Neural cell (in vitro differentiated cells): ENCODE data around the gene FNDC8. TPM values are rescaled to one million over a fixed set of nuclear protein-coding genes. Genes with fewer than 3 reads are reported as not detected.

ENCODE experiments used
- H2AFZ ChIP-seq: fragments of 200-600, 300-800 bp; sonication (generic), shearing (Covaris generic); 2 replicates; pipeline ENCODE4 v1.6.0; 2014; ENCODE audit warnings: low read depth, mild to moderate bottlenecking, antibody characterized with exemption, low read length, moderate library complexity
- H3F3A ChIP-seq: fragments of 200-600 bp; shearing (Covaris generic); 2 replicates; pipeline ENCODE4 v1.6.1; 2016; ENCODE audit warnings: mild to moderate bottlenecking, moderate library complexity, mixed read lengths, antibody characterized with exemption, low read length; ENCODE audit not compliant: insufficient read depth, poor library complexity, severe bottlenecking
- H3K27ac ChIP-seq: fragments of 200-600, 300-800 bp; sonication (generic), shearing (Covaris generic); 2 replicates; pipeline ENCODE4 v1.5.1; 2014; ENCODE audit warnings: mild to moderate bottlenecking, low read length, moderate library complexity
- H3K27me3 ChIP-seq: fragments of 300-800, 200-600 bp; sonication (generic), shearing (Covaris generic); 2 replicates; pipeline ENCODE4 v1.6.0; 2014; ENCODE audit warnings: mild to moderate bottlenecking, low read depth, low read length, moderate library complexity; ENCODE audit not compliant: insufficient read depth
- H3K36me3 ChIP-seq: fragments of 300-800, 200-600 bp; sonication (generic), shearing (Covaris generic); 2 replicates; pipeline ENCODE4 v1.5.1; 2014; ENCODE audit warnings: mild to moderate bottlenecking, antibody characterized with exemption, low read length, moderate library complexity; ENCODE audit not compliant: insufficient read depth
- H3K4me2 ChIP-seq: fragments of 300-800, 200-600 bp; sonication (generic), shearing (Covaris generic); 2 replicates; pipeline ENCODE4 v1.6.0; 2014; ENCODE audit warnings: mild to moderate bottlenecking, low read length
- H3K4me3 ChIP-seq: fragments of 300-800, 200-600 bp; sonication (generic), shearing (Covaris generic); 2 replicates; pipeline ENCODE4 v1.5.1; 2014; ENCODE audit warnings: mild to moderate bottlenecking, low read length, moderate library complexity
- H3K79me2 ChIP-seq: fragments of 200-600 bp; shearing (Covaris generic); replicated peaks from 2 replicates; pipeline ENCODE4 v1.6.0; 2014; ENCODE audit warnings: mild to moderate bottlenecking, low read length, moderate library complexity; ENCODE audit not compliant: insufficient read depth
- H3K9ac ChIP-seq: fragments of 300-800, 200-600 bp; sonication (generic), shearing (Covaris generic); 2 replicates; pipeline ENCODE4 v1.6.1; 2016; ENCODE audit warnings: mild to moderate bottlenecking, low read length, mixed read lengths
- H3K9me2 ChIP-seq: fragments of 200-600 bp; shearing (Covaris generic); 2 replicates; pipeline ENCODE4 v1.6.1; 2016; ENCODE audit warnings: mild to moderate bottlenecking, low read length, mixed read lengths; ENCODE audit not compliant: insufficient read depth
- H3K9me3 ChIP-seq: fragments of 200-600, 300-800 bp; sonication (generic), shearing (Covaris generic); 2 replicates; pipeline ENCODE4 v1.6.1; 2016; ENCODE audit warnings: mild to moderate bottlenecking, mixed run types, low read length, moderate library complexity, mixed read lengths
- H4K20me1 ChIP-seq: fragments of 200-600 bp; shearing (Covaris generic); 2 replicates; pipeline ENCODE4 v1.6.1; 2016; ENCODE audit warnings: mild to moderate bottlenecking, mixed run types; ENCODE audit not compliant: insufficient read depth
- CTCF ChIP-seq: fragments of 450-650 bp; IDR thresholded peaks from 2 replicates; pipeline ENCODE4 v1.5.1; 2014; ENCODE audit warnings: antibody characterized with exemption, mild to moderate bottlenecking, moderate library complexity; ENCODE audit not compliant: poor library complexity, severe bottlenecking
- EZH2 ChIP-seq: fragments of 200-600, 300-800 bp; shearing (Covaris generic), sonication (generic); IDR thresholded peaks from 2 replicates; pipeline ENCODE4 v1.6.1; 2014; ENCODE audit warnings: antibody characterized with exemption, low read length, borderline replicate concordance, mild to moderate bottlenecking; ENCODE audit not compliant: insufficient read depth, poor library complexity, severe bottlenecking
- MXI1 ChIP-seq: fragments of 450-650 bp; conservative IDR thresholded peaks from 2 replicates; pipeline ENCODE4 v1.6.1; 2014; ENCODE audit warnings: antibody characterized with exemption, mild to moderate bottlenecking; ENCODE audit not compliant: poor library complexity, severe bottlenecking
- POLR2AphosphoS5 ChIP-seq: IDR thresholded peaks from 2 replicates; pipeline ENCODE4 v1.6.1; 2012
- RAD21 ChIP-seq: fragments of 450-650 bp; conservative IDR thresholded peaks from 2 replicates; pipeline ENCODE4 v1.6.1; 2014; ENCODE audit warnings: antibody characterized with exemption, mild to moderate bottlenecking, moderate library complexity
- REST ChIP-seq: IDR thresholded peaks from 2 replicates; pipeline ENCODE4 v1.6.1; 2012; ENCODE audit warnings: borderline replicate concordance
- TAF1 ChIP-seq: IDR thresholded peaks from 2 replicates; pipeline ENCODE4 v1.6.1; 2012; ENCODE audit warnings: low read depth
- polyA plus RNA-seq: library from polyadenylated mRNA; depleted of rRNA; stranded (reverse); fragments of >200 nt; gene quantifications from 2 replicates; pipeline ENCODE4 v1.2.3, GENCODE V29; 2014

The FNDC8 gene
- polyA plus RNA-seq, 1 donor from 2014 or later = not detected

GRCh38 chr17:35087731-35088355 lies 33.6 kb upstream of the FNDC8 start:
- Histone ChIP-seq H3K36me3 (no peaks in the 10 kb centered on the region), H3K27me3 (no peaks in the 10 kb centered on the region), H3K9me2 (no peaks in the 10 kb centered on the region), H3F3A (no peaks in the 10 kb centered on the region), H3K27ac (peak overlapping the region; percentile 39), H3K9me3 (no peaks in the 10 kb centered on the region), H3K4me2 (peak overlapping the region; percentile 94), H3K4me3 (peak overlapping the region; percentile 96), H4K20me1 (no peaks in the 10 kb centered on the region), H2AFZ (peak overlapping the region; percentile 60), H3K79me2 (peaks cover 16% of the 10 kb centered on the region), H3K9ac (peak overlapping the region; percentile 80)
- TF ChIP-seq POLR2AphosphoS5 = no peak
- no peak for TF ChIP-seq EZH2
- no peak for TF ChIP-seq CTCF
- no peak for TF ChIP-seq MXI1

- no peak for TF ChIP-seq MXI1
- peak; percentile 31 for TF ChIP-seq CTCF
- no peak for TF ChIP-seq RAD21
- TF ChIP-seq REST = peak; percentile 18
- TF ChIP-seq TAF1 = peak; percentile 48
- Histone ChIP-seq H3K27me3 (no peaks in the 10 kb centered on the region), H3K9me3 (no peaks in the 10 kb centered on the region), H3K4me2 (peak overlapping the region; percentile 94), H2AFZ (peak overlapping the region; percentile 60), H3K4me3 (peak overlapping the region; percentile 96), H3K9ac (peak overlapping the region; percentile 80), H3K36me3 (no peaks in the 10 kb centered on the region), H3K9me2 (no peaks in the 10 kb centered on the region), H3K79me2 (peaks cover 16% of the 10 kb centered on the region), H4K20me1 (no peaks in the 10 kb centered on the region), H3F3A (no peaks in the 10 kb centered on the region), H3K27ac (peak overlapping the region; percentile 39)
These were observed 33.0 kb upstream of the FNDC8 start for GRCh38 chr17:35088356-35088880.
